Liver (tissue), 9 donors: Measurements from ENCODE around the gene AOPEP. TPM values are rescaled to one million over a fixed set of nuclear protein-coding genes. Genes with fewer than 3 reads are reported as not detected.

Experiments
- DNase-seq: peaks from one replicate; pipeline ENCODE4 v3.0.0-alpha.2; 2017; ENCODE audit warnings: low spot score
- H3K27ac ChIP-seq, 2 donors: one replicate each; pipeline ENCODE4 v1.7.0; 2013; ENCODE audit warnings: inconsistent platforms in 2 of 2, low read length in 2 of 2, control low read depth in 1 of 2, low read depth in 1 of 2, mild to moderate bottlenecking in 1 of 2
- H3K27me3 ChIP-seq, 4 donors: one replicate each; pipeline versions ENCODE4 v1.6.1 to v1.7.0; 2013; ENCODE audit warnings: low read length in 3 of 4, inconsistent platforms in 1 of 4, mild to moderate bottlenecking in 1 of 4, moderate library complexity in 1 of 4; ENCODE audit not compliant: control insufficient read depth in 4 of 4, insufficient read depth in 4 of 4
- H3K36me3 ChIP-seq, 4 donors: one replicate each; pipeline versions ENCODE4 v1.6.1 to v1.7.0; 2013; ENCODE audit warnings: low read length in 3 of 4, mild to moderate bottlenecking in 3 of 4, low read depth in 1 of 4, moderate library complexity in 1 of 4; ENCODE audit not compliant: control insufficient read depth in 4 of 4, insufficient read depth in 3 of 4
- H3K4me1 ChIP-seq, 4 donors: one replicate each; pipeline versions ENCODE4 v1.6.1 to v1.7.0; 2013; ENCODE audit warnings: low read length in 3 of 4, mild to moderate bottlenecking in 3 of 4, moderate library complexity in 1 of 4; ENCODE audit not compliant: control insufficient read depth in 4 of 4, insufficient read depth in 4 of 4
- H3K4me3 ChIP-seq, 3 donors: one replicate each; pipeline versions ENCODE4 v1.6.1 to v1.7.0; 2013; ENCODE audit warnings: low read length in 3 of 3, control low read depth in 1 of 3, low read depth in 1 of 3, mild to moderate bottlenecking in 1 of 3
- H3K9ac ChIP-seq, 2 donors: one replicate each; pipeline ENCODE4 v1.7.0; 2013; ENCODE audit warnings: low read length in 2 of 2, mild to moderate bottlenecking in 2 of 2, moderate library complexity in 2 of 2, control low read depth in 1 of 2, low read depth in 1 of 2
- H3K9me3 ChIP-seq, 4 donors: one replicate each; pipeline versions ENCODE4 v1.6.1 to v1.7.0; 2013; ENCODE audit warnings: low read length in 3 of 4; ENCODE audit not compliant: control insufficient read depth in 4 of 4
- EGR1 ChIP-seq, 2 donors: IDR thresholded peaks; 2 replicates each; pipeline ENCODE4 v1.6.1; 2016 to 2018; ENCODE audit warnings: antibody characterized with exemption in 2 of 2, low read depth in 2 of 2
- FOXA1 ChIP-seq: IDR thresholded peaks from 2 replicates; pipeline ENCODE4 v1.6.1; 2016; ENCODE audit warnings: antibody characterized with exemption
- FOXA2 ChIP-seq: IDR thresholded peaks from 2 replicates; pipeline ENCODE4 v1.6.1; 2016; ENCODE audit warnings: antibody characterized with exemption
- GABPA ChIP-seq, 2 donors: IDR thresholded peaks in 1 of 2; conservative IDR thresholded peaks in 1 of 2; 2 replicates each; pipeline ENCODE4 v1.6.1; 2016; ENCODE audit warnings: antibody characterized with exemption in 2 of 2, mild to moderate bottlenecking in 1 of 2, moderate library complexity in 1 of 2
- HNF4A ChIP-seq, 2 donors: conservative IDR thresholded peaks; 2 replicates each; pipeline ENCODE4 v1.6.1; 2016; ENCODE audit warnings: antibody characterized with exemption in 2 of 2, mild to moderate bottlenecking in 2 of 2
- HNF4G ChIP-seq: IDR thresholded peaks from 2 replicates; pipeline ENCODE4 v1.6.1; 2016; ENCODE audit warnings: antibody characterized with exemption
- JUND ChIP-seq, 2 donors: IDR thresholded peaks; 2 replicates each; pipeline ENCODE4 v1.6.1; 2016; ENCODE audit warnings: antibody characterized with exemption in 2 of 2
- NR2F2 ChIP-seq: IDR thresholded peaks from 2 replicates; pipeline ENCODE4 v1.6.1; 2016; ENCODE audit warnings: antibody characterized with exemption
- RAD21 ChIP-seq, 2 donors: IDR thresholded peaks; 2 replicates each; pipeline ENCODE4 v1.6.1; 2016; ENCODE audit warnings: antibody characterized with exemption in 2 of 2, mild to moderate bottlenecking in 2 of 2
- RXRA ChIP-seq, 2 donors: IDR thresholded peaks; 2 replicates each; pipeline ENCODE4 v1.6.1; 2017 to 2018; ENCODE audit warnings: antibody characterized with exemption in 2 of 2, mild to moderate bottlenecking in 1 of 2
- SP1 ChIP-seq: IDR thresholded peaks from 2 replicates; pipeline ENCODE4 v1.6.1; 2018; ENCODE audit warnings: antibody characterized with exemption, mild to moderate bottlenecking
- TAF1 ChIP-seq: conservative IDR thresholded peaks from 2 replicates; pipeline ENCODE4 v1.6.1; 2016; ENCODE audit warnings: antibody characterized with exemption, mild to moderate bottlenecking
- YY1 ChIP-seq: IDR thresholded peaks from 2 replicates; pipeline ENCODE4 v1.6.1; 2016; ENCODE audit warnings: antibody characterized with exemption, mild to moderate bottlenecking
- WGBS: extraction: QIAGEN DNeasy Blood & Tissue Kit; methylation state at CpG from one replicate; pipeline ENCODE4 v1.1.7; 2013; 5-methylcytosine and 5-hydroxymethylcytosine counted together
- polyA plus RNA-seq, 2 donors: library from polyadenylated mRNA; stranded (reverse) in 1 of 2; unstranded in 1 of 2; fragments of 200-250 nt in 1 of 2; fragments of >200 nt in 1 of 2; fragmentation: Nextera tagmentation in 1 of 2; extraction: Ambion mirVana in 1 of 2; gene quantifications; one replicate each; pipeline versions ENCODE4 v1.2.1 to v1.2.3, GENCODE V29; 2013 to 2015
- total RNA-seq, 2 donors: library from RNA; depleted of rRNA; stranded (reverse); fragments of >200 nt; gene quantifications; one replicate each; pipeline ENCODE4 v1.2.3, GENCODE V29; 2014
- TF ChIP-seq, protein P1 (sequence below): fragments of 150-350 bp; IDR thresholded peaks from 2 replicates; pipeline ENCODE4 v1.5.1; 2017; ENCODE audit warnings: improper control_type of control experiment, low read depth, low read length; ENCODE audit not compliant: missing input control
- TF ChIP-seq, protein P2 (sequence below): IDR thresholded peaks from 2 replicates; pipeline ENCODE4 v1.6.1; 2016; ENCODE audit warnings: antibody characterized with exemption
- TF ChIP-seq, protein P3 (sequence below): IDR thresholded peaks from 2 replicates; pipeline ENCODE4 v1.6.1; 2016; ENCODE audit warnings: antibody characterized with exemption
- TF ChIP-seq, protein P4 (sequence below): IDR thresholded peaks from 2 replicates; pipeline ENCODE4 v1.6.1; 2016; ENCODE audit warnings: antibody characterized with exemption, mild to moderate bottlenecking
- TF ChIP-seq, protein P5 (sequence below): IDR thresholded peaks from 2 replicates; pipeline ENCODE4 v1.6.1; 2016; ENCODE audit warnings: antibody characterized with exemption
- donor health status: healthy.
- donor health status: healthy.
- donor health status: healthy.
- donor health status: healthy.
- donor health status: healthy.

Gene AOPEP
- total and polyA plus RNA-seq, 4 donors: 22.2 to 77.1 (median 34.8) TPM

DNA sequence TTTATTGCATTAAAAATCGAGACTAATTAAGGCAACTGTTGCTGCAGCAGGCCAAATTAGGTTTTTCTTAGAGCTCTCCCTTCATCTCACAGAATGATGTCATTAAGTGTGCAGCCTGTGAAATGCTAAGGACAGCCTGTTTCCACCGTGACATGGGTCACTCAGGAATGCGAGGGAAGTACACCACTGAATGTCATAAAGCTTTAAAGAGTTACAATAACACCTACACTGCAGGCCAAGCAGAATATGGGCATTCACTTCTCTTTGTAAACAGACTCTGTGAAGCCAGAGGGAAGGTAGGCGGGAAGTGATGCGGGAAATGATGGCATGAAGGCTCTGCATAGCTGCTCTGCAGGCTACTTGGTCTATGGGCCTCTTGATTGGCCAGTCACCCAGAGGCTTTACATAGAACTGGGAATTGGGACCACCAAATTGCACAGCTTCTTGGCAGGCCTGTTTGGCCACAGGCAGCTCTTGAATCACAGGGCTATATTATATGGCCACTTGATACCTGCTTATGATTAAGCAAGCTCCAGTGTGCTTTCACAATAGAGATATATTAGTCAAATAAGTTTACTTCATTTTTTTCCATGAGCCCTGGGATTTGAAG, 28.4 kb upstream of the AOPEP start:
- 81% methylated on average over 5 of the region's 5 CpGs for WGBS
- no peak overlapping the region for H3K27ac ChIP-seq

More for the DNA sequence above, 28.4 kb upstream of the AOPEP start:
- DNase-seq: no peak
- H3K9ac ChIP-seq: no peak overlapping the region
- no peaks in the 10 kb centered on the region for H3K9me3 ChIP-seq
- no peaks in the 10 kb centered on the region for H3K27me3 ChIP-seq
- TF ChIP-seq TAF1 (no peak), GABPA (IDR thresholded peaks at IDR 0.05 in 1 of 2, conservative IDR thresholded peaks at IDR 0.05 in 1 of 2) (no peak), FOXA1 (no peak), EGR1 (IDR thresholded peaks at IDR 0.05; ENCODE audit: low read depth in 2 of 2) (no peak), HNF4A (conservative IDR thresholded peaks at IDR 0.05) (no peak), FOXA2 (no peak), JUND (IDR thresholded peaks at IDR 0.05) (no peak), RAD21 (IDR thresholded peaks at IDR 0.05) (no peak), RXRA (IDR thresholded peaks at IDR 0.05) (no peak), HNF4G (no peak), YY1 (no peak), NR2F2 (no peak), SP1 (no peak)
- TF ChIP-seq, protein P1, sequence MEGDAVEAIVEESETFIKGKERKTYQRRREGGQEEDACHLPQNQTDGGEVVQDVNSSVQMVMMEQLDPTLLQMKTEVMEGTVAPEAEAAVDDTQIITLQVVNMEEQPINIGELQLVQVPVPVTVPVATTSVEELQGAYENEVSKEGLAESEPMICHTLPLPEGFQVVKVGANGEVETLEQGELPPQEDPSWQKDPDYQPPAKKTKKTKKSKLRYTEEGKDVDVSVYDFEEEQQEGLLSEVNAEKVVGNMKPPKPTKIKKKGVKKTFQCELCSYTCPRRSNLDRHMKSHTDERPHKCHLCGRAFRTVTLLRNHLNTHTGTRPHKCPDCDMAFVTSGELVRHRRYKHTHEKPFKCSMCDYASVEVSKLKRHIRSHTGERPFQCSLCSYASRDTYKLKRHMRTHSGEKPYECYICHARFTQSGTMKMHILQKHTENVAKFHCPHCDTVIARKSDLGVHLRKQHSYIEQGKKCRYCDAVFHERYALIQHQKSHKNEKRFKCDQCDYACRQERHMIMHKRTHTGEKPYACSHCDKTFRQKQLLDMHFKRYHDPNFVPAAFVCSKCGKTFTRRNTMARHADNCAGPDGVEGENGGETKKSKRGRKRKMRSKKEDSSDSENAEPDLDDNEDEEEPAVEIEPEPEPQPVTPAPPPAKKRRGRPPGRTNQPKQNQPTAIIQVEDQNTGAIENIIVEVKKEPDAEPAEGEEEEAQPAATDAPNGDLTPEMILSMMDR: no peak
- TF ChIP-seq, protein P2, sequence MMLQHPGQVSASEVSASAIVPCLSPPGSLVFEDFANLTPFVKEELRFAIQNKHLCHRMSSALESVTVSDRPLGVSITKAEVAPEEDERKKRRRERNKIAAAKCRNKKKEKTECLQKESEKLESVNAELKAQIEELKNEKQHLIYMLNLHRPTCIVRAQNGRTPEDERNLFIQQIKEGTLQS: no peak
- TF ChIP-seq, protein P3, sequence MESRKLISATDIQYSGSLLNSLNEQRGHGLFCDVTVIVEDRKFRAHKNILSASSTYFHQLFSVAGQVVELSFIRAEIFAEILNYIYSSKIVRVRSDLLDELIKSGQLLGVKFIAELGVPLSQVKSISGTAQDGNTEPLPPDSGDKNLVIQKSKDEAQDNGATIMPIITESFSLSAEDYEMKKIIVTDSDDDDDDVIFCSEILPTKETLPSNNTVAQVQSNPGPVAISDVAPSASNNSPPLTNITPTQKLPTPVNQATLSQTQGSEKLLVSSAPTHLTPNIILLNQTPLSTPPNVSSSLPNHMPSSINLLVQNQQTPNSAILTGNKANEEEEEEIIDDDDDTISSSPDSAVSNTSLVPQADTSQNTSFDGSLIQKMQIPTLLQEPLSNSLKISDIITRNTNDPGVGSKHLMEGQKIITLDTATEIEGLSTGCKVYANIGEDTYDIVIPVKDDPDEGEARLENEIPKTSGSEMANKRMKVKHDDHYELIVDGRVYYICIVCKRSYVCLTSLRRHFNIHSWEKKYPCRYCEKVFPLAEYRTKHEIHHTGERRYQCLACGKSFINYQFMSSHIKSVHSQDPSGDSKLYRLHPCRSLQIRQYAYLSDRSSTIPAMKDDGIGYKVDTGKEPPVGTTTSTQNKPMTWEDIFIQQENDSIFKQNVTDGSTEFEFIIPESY: no peak
- TF ChIP-seq, protein P4, sequence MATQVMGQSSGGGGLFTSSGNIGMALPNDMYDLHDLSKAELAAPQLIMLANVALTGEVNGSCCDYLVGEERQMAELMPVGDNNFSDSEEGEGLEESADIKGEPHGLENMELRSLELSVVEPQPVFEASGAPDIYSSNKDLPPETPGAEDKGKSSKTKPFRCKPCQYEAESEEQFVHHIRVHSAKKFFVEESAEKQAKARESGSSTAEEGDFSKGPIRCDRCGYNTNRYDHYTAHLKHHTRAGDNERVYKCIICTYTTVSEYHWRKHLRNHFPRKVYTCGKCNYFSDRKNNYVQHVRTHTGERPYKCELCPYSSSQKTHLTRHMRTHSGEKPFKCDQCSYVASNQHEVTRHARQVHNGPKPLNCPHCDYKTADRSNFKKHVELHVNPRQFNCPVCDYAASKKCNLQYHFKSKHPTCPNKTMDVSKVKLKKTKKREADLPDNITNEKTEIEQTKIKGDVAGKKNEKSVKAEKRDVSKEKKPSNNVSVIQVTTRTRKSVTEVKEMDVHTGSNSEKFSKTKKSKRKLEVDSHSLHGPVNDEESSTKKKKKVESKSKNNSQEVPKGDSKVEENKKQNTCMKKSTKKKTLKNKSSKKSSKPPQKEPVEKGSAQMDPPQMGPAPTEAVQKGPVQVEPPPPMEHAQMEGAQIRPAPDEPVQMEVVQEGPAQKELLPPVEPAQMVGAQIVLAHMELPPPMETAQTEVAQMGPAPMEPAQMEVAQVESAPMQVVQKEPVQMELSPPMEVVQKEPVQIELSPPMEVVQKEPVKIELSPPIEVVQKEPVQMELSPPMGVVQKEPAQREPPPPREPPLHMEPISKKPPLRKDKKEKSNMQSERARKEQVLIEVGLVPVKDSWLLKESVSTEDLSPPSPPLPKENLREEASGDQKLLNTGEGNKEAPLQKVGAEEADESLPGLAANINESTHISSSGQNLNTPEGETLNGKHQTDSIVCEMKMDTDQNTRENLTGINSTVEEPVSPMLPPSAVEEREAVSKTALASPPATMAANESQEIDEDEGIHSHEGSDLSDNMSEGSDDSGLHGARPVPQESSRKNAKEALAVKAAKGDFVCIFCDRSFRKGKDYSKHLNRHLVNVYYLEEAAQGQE: no peak
- TF ChIP-seq, protein P5, sequence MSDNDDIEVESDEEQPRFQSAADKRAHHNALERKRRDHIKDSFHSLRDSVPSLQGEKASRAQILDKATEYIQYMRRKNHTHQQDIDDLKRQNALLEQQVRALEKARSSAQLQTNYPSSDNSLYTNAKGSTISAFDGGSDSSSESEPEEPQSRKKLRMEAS: no peak
- no peaks in the 10 kb centered on the region for H3K36me3 ChIP-seq
- no peak overlapping the region for H3K4me3 ChIP-seq
- no peaks in the 10 kb centered on the region for H3K4me1 ChIP-seq
